Brain microvascular endothelial cell (primary cell): ENCODE measurements around the gene RERE.

Experiments
- DNase-seq: peaks from one replicate; pipeline ENCODE4 v3.0.0-alpha.2; 2020
- H3K27ac ChIP-seq: fragments of 250-450 bp; sonication (Bioruptor Pico); 2 replicates; pipeline ENCODE4 v1.5.1; 2020; ENCODE audit warnings: mild to moderate bottlenecking, moderate library complexity
- H3K27me3 ChIP-seq: fragments of 250-450 bp; sonication (Bioruptor Pico); replicated peaks from 2 replicates; pipeline ENCODE4 v1.5.1; 2020; ENCODE audit warnings: mild to moderate bottlenecking
- H3K36me3 ChIP-seq: fragments of 250-450 bp; sonication (Bioruptor Pico); replicated peaks from 2 replicates; pipeline ENCODE4 v1.5.1; 2020; ENCODE audit warnings: mild to moderate bottlenecking
- H3K4me3 ChIP-seq: 2 replicates; pipeline ENCODE4 v1.5.1; 2011; ENCODE audit warnings: low read depth, mild to moderate bottlenecking, control low read depth, low read length, moderate library complexity
- in situ Hi-C: cut with HindIII; loops from 2 replicates; pipeline ENCODE4 v1.10.0; 2017; ENCODE audit warnings: low sequenced_read_pairs, low pct_ligation_motif_present
- TF ChIP-seq, protein P1 (sequence below): IDR thresholded peaks from 2 replicates; pipeline ENCODE4 v1.5.1; 2011; ENCODE audit warnings: low read depth, mild to moderate bottlenecking, moderate library complexity, low read length, control low read depth, inconsistent platforms; ENCODE audit errors: missing control alignments

Gene RERE

DNA sequence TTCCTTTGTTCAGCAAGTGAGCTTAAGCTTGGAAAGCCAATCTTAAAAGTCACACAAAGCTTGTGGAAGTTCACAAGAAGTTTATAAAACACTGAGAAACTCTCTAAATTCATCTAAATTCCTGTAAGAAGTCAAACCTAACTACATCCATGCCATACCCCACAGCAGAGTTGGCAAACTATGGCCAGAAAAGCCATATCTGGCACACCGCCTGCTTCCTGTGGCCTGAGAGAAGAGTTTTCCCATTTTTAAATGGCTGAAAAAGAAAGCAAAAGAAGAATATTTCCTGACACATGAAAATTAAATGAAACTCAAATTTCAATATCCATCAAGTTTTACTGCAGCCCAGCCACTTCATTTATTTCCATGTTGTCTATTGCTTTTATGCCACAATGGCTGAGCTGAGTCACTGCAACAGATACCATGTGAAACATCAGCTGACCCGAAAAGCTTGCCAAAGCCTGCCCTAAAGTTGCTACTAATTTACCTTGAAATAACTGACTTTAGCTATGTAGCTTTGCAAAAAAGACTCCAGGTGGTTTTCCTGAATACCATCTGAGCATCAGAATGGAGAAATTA, 262.4 kb downstream of the RERE start:
- Histone ChIP-seq H3K27me3 (no peaks in the 10 kb centered on the region), H3K36me3 (no peaks in the 10 kb centered on the region), H3K4me3 (no peak overlapping the region), H3K27ac (no peak overlapping the region)
- in situ Hi-C loops = no loop called here
- TF ChIP-seq, protein P1, sequence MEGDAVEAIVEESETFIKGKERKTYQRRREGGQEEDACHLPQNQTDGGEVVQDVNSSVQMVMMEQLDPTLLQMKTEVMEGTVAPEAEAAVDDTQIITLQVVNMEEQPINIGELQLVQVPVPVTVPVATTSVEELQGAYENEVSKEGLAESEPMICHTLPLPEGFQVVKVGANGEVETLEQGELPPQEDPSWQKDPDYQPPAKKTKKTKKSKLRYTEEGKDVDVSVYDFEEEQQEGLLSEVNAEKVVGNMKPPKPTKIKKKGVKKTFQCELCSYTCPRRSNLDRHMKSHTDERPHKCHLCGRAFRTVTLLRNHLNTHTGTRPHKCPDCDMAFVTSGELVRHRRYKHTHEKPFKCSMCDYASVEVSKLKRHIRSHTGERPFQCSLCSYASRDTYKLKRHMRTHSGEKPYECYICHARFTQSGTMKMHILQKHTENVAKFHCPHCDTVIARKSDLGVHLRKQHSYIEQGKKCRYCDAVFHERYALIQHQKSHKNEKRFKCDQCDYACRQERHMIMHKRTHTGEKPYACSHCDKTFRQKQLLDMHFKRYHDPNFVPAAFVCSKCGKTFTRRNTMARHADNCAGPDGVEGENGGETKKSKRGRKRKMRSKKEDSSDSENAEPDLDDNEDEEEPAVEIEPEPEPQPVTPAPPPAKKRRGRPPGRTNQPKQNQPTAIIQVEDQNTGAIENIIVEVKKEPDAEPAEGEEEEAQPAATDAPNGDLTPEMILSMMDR = no peak
- peak; percentile 41 for DNase-seq

DNA sequence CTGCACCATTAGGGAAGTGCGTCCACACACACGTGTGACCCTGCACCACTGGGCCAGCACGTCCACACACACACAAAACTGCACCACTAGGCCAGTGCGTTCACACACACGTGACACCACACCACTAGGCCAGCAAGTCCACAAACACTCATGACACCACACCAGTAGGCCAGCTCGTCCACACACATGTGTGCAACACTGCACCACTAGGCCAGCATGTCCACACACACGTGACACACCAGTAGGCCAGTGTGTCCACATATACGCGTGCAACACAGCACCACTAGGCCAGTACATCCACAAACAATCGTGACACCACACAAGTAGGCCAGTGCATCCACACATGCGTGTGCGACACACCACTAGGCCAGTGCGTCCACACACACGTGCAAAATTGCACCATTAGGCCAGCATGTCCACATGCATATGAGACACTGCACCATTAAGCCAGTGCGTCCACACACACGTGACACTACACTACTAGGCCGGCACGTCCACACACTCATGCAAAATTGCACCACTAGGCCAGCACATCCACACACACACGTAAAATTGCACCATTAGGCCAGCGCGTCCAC, 264.5 kb downstream of the RERE start:
- in situ Hi-C loops = no loop called here
- no peak overlapping the region for H3K4me3 ChIP-seq
- no peak for DNase-seq
- H3K36me3 ChIP-seq = no peaks in the 10 kb centered on the region
- TF ChIP-seq, protein P1 = no peak
- no peak overlapping the region for H3K27ac ChIP-seq
- no peaks in the 10 kb centered on the region for H3K27me3 ChIP-seq

DNA sequence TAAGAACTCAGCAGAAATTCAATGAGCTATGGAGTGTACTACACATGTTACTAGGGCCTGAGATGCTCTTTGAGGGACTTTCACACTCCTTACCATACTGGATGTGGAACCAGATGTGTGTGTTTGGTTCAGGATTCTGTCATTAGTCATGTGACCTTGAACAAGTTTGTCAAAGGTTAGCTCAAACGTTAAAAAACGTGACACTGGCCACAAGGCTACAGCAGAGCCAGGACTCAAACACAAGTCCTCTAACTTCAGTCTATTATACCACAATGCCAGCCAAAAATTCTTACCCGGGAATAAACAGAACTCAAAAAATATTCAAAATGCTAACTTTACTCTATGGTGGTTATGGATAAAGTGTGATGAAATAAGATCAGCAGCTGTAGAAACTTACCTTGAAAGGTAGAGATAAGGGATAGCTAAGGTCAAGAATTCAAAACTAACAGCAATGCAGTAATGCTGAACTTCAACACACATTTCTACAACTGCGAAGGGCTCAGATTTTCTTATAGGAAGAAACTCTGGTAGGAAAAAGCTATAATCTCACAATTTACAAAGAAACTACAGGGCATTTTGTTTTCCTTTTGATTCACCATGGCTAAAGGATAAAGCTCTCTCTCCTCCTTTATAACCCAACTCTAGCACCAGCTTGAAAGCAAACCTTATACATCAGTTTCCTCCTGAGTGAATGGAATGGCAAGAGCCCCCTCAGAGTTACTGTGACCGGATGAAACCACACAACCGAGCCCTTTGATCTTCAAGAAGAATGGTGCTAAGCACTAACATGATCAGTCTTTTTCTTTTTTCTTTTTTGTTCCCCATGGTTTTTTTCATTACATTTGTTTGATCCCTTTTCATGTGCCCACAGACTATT, 265.6 kb downstream of the RERE start:
- TF ChIP-seq, protein P1 = no peak
- Histone ChIP-seq H3K4me3 (no peak overlapping the region), H3K27me3 (no peaks in the 10 kb centered on the region), H3K36me3 (no peaks in the 10 kb centered on the region), H3K27ac (no peak overlapping the region)
- in situ Hi-C loops = no loop called here
- DNase-seq = no peak

DNA sequence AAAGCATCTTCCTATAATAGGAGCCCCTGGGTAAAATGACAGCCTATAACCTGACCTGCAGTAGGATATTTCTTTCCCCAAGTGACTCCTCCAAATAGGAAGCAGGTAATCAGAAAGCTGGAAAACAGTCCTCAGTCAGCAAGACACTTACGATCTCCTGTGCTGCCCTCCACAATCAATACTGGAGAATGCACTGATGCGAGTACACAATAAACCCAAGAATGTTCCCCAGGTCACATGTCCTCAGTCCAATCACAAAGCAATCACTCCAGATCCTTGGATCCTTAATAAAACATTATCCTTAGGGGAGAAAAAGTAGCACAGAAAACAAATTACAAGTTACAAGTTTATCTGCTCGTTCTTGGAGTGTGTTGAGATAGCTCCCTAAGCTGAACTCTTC, 266.4 kb downstream of the RERE start:
- no peaks in the 10 kb centered on the region for H3K27me3 ChIP-seq
- in situ Hi-C loops = no loop called here
- no peaks in the 10 kb centered on the region for H3K36me3 ChIP-seq
- DNase-seq = no peak
- H3K4me3 ChIP-seq = no peak overlapping the region
- H3K27ac ChIP-seq = no peak overlapping the region
- TF ChIP-seq, protein P1 = no peak

DNA sequence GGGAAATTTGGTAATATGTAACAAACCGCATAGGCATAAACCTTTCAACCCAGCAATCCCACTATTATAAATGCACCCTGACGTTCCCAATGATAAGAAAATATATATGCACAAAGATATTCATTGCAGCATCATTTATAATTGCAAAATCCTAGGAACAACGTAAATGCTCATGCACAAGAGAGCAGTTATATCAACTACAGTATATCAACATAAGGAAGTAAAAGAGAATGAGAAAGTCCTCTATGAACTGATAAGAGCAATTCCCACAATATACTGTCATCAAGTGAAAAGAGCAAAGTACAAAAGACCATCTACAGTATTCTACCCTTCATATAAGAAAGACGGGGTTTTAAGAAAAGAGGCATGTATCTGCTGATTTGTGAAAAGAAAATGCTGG, 269.6 kb downstream of the RERE start:
- Histone ChIP-seq H3K27ac (no peak overlapping the region), H3K4me3 (no peak overlapping the region), H3K27me3 (no peaks in the 10 kb centered on the region), H3K36me3 (no peaks in the 10 kb centered on the region)
- in situ Hi-C loops = no loop called here
- TF ChIP-seq, protein P1 = no peak
- no peak for DNase-seq
